Measurements from ENCODE around the gene DNMT3B. TPM values are rescaled to one million over a fixed set of nuclear protein-coding genes. Genes with fewer than 3 reads are reported as not detected.

DNMT3B gene
- total and polyA plus RNA-seq, 9 of the 15 experiments (the other 6 are each of a cell fraction or from before 2014, with no cell fraction given) = 9.3 to 74.8 (median 49.1) TPM

- no TSS peak for BruUV-seq (replicated peaks)
- Histone ChIP-seq H3K79me2 (ENCODE audit: control insufficient read depth, insufficient read depth, low read length) (peaks cover 12% of the 10 kb centered on the region), H3K9ac (ENCODE audit: insufficient read depth in 1 of 2, low read depth in 2 of 2, low read length in 2 of 2) (no peak overlapping the region), H3K4me3 (no peak overlapping the region), H4K20me1 (replicated peaks; ENCODE audit: control insufficient read depth, insufficient read depth, low read length) (0 out of 2 replicates have a peak, but pooled peaks cover 5% of the 10 kb centered on the region), H2AFZ (ENCODE audit: low read depth, low read length) (no peak overlapping the region), H3K4me2 (ENCODE audit: insufficient read depth, low read length) (no peak overlapping the region), H3K36me3 (ENCODE audit: control insufficient read depth, insufficient read depth, low read length) (peaks cover 83% of the 10 kb centered on the region), H3K27me3 (ENCODE audit: control insufficient read depth in 2 of 2, insufficient read depth in 2 of 2, low read length in 2 of 2) (no peaks in the 10 kb centered on the region), H3K9me1 (ENCODE audit: control insufficient read depth, insufficient read depth, low read length) (no peaks in the 10 kb centered on the region), H3K27ac (ENCODE audit: extremely low read depth, low read depth, low read length) (no peak overlapping the region), H3K9me3 (replicated peaks; ENCODE audit: control insufficient read depth, insufficient read depth, low read depth, low read length) (no peaks in the 10 kb centered on the region), H3K4me1 (replicated peaks in 1 of 2; ENCODE audit: control insufficient read depth in 2 of 2, insufficient read depth in 2 of 2, low read length in 2 of 2) (no peaks in the 10 kb centered on the region)
- intact Hi-C loops (cut with micrococcal nuclease) (no loop called here), in situ Hi-C loops (cut with MboI) (no loop called here)
- 85% methylated on average over 6 of the region's 6 CpGs for WGBS (ENCODE audit: insufficient coverage, low coverage, missing lambda C conversion rate)
- TF ChIP-seq ZNF124 (CRISPR knock-in tag; IDR thresholded peaks at IDR 0.05) (no peak), ZNF695 (CRISPR knock-in tag; IDR thresholded peaks at IDR 0.05) (no peak), ZNF212 (CRISPR knock-in tag; IDR thresholded peaks at IDR 0.05) (no peak), E2F3 (CRISPR knock-in tag; IDR thresholded peaks at IDR 0.05) (no peak), ZKSCAN3 (CRISPR knock-in tag; IDR thresholded peaks at IDR 0.05) (no peak)
- POLR2A ChIA-PET = interaction anchor here (2.5 kb wide), 1 partner anchor 29 kb away, joined by 7 read pairs; the partner anchor contains the start of gene MAPRE1
- DNase-seq (ENCODE audit: extremely low read depth in 1 of 4, low spot score in 3 of 4) = no peak
- FAIRE-seq = no peak
- CTCF ChIA-PET (ENCODE audit: low intra/inter-chr PET ratio) = no interaction called here
- ATAC-seq = no peak
These were observed 86.7 kb downstream of the DNMT3B start for GRCh38 chr20:32848846-32849245.

GRCh38 chr20:32849577-32849976 is 87.4 kb downstream of the DNMT3B start:
- Histone ChIP-seq H3K4me3 (no peak overlapping the region), H3K4me2 (ENCODE audit: insufficient read depth, low read length) (no peak overlapping the region), H3K27ac (ENCODE audit: extremely low read depth, low read depth, low read length) (no peak overlapping the region), H4K20me1 (replicated peaks; ENCODE audit: control insufficient read depth, insufficient read depth, low read length) (0 out of 2 replicates have a peak, but pooled peaks cover 4% of the 10 kb centered on the region), H3K36me3 (ENCODE audit: control insufficient read depth, insufficient read depth, low read length) (peaks cover 82% of the 10 kb centered on the region), H3K9me3 (replicated peaks; ENCODE audit: control insufficient read depth, insufficient read depth, low read depth, low read length) (no peaks in the 10 kb centered on the region), H3K27me3 (ENCODE audit: control insufficient read depth in 2 of 2, insufficient read depth in 2 of 2, low read length in 2 of 2) (no peaks in the 10 kb centered on the region), H2AFZ (ENCODE audit: low read depth, low read length) (no peak overlapping the region), H3K79me2 (ENCODE audit: control insufficient read depth, insufficient read depth, low read length) (peaks cover 7% of the 10 kb centered on the region; the same call in 1 of the 3 replicates), H3K4me1 (replicated peaks in 1 of 2; ENCODE audit: control insufficient read depth in 2 of 2, insufficient read depth in 2 of 2, low read length in 2 of 2) (no peaks in the 10 kb centered on the region), H3K9me1 (ENCODE audit: control insufficient read depth, insufficient read depth, low read length) (no peaks in the 10 kb centered on the region), H3K9ac (ENCODE audit: insufficient read depth in 1 of 2, low read depth in 2 of 2, low read length in 2 of 2) (no peak overlapping the region)
- ChIA-PET CTCF (ENCODE audit: low intra/inter-chr PET ratio) (no interaction called here), POLR2A (interaction anchor here (2.5 kb wide), 1 partner anchor 30 kb away, joined by 7 read pairs; the partner anchor contains the start of gene MAPRE1)
- no peak for ATAC-seq
- FAIRE-seq = no peak
- DNase-seq (ENCODE audit: extremely low read depth in 1 of 4, low spot score in 3 of 4) = no peak
- no TSS peak for BruUV-seq (replicated peaks)
- intact Hi-C loops (cut with micrococcal nuclease) = no loop called here
- WGBS (ENCODE audit: insufficient coverage, low coverage, missing lambda C conversion rate) = 93% methylated on average over 6 of the region's 6 CpGs
- in situ Hi-C loops (cut with MboI) = no loop called here
- TF ChIP-seq MYBL2 (IDR thresholded peaks at IDR 0.05; ENCODE audit: low read depth) (no peak), MYBL2 (CRISPR knock-in tag; IDR thresholded peaks at IDR 0.05; ENCODE audit: borderline replicate concordance) (no peak), RBBP5 (IDR thresholded peaks at IDR 0.05; ENCODE audit: borderline replicate concordance, insufficient read depth, low read length, poor library complexity, severe bottlenecking) (no peak), STAT5B (CRISPR knock-in tag; IDR thresholded peaks at IDR 0.05) (no peak), PRPF4 (IDR thresholded peaks at IDR 0.05; ENCODE audit: insufficient read depth, low read depth, low read length, poor library complexity, severe bottlenecking) (no peak), GATAD2B (IDR thresholded peaks at IDR 0.05; ENCODE audit: borderline replicate concordance) (no peak), ZSCAN32 (CRISPR knock-in tag; IDR thresholded peaks at IDR 0.05) (no peak), FOXP1 (CRISPR knock-in tag; IDR thresholded peaks at IDR 0.05) (no peak), ZKSCAN3 (CRISPR knock-in tag; IDR thresholded peaks at IDR 0.05) (no peak), XRCC3 (IDR thresholded peaks at IDR 0.05) (no peak), ZEB2 (IDR thresholded peaks at IDR 0.05) (no peak), ZKSCAN1 (IDR thresholded peaks at IDR 0.05; ENCODE audit: low read depth, low read length) (no peak), SIN3B (IDR thresholded peaks at IDR 0.05; ENCODE audit: low read depth) (no peak)

Measured in K562 (cell line).